HCT116 (cell line): Measurements from ENCODE around the gene IL1R1. TPM values are rescaled to one million over a fixed set of nuclear protein-coding genes. Genes with fewer than 3 reads are reported as not detected.

ENCODE experiments used
- ATAC-seq: fragments of 200-7000 bp; cut with Tn5 transposase; 2 replicates; pipeline ENCODE4 v1.9.1; 2020; ENCODE audit warnings: mild to moderate bottlenecking, moderate library complexity
- BruUV-seq: library from RNA; stranded (reverse); fragments of 400-500 nt; replicated peaks from 2 replicates; lab custom pipeline; 2021; lab: Mats Ljungman, UMichigan
- CTCF ChIA-PET: fragments of 300-600 bp; sonication (Branson Sonifier 250); formaldehyde crosslinking; loops from one replicate; lab custom pipeline; 2021; ENCODE audit warnings: antibody characterized with exemption; lab: Charles Lee
- POLR2A ChIA-PET: fragments of 300-600, 350-600 bp; sonication (Branson Sonifier 250); formaldehyde crosslinking; loops from one replicate; lab custom pipeline; 2021; ENCODE audit warnings: antibody characterized with exemption; lab: Charles Lee
- RAD21 ChIA-PET, 2 experiments: fragments of 300-600 bp; sonication (Branson Sonifier 250); formaldehyde crosslinking; loops; one replicate each; lab custom pipeline; 2023; ENCODE audit warnings: low total read pairs in 2 of 2; ENCODE audit not compliant: uncharacterized antibody in 2 of 2, unreplicated experiment in 2 of 2, low non-redundant PET in 1 of 2; lab: Charles Lee
- DNase-seq: peaks from one replicate; pipeline ENCODE4 v3.0.0-alpha.2; 2010; ENCODE audit warnings: low read depth, low spot score
- H2AFZ ChIP-seq: fragments of 200-600 bp; shearing (Covaris generic), sonication (generic); 2 replicates; pipeline ENCODE4 v1.6.1; 2017; ENCODE audit warnings: low read depth, mixed run types, mixed read lengths, antibody characterized with exemption, low read length; ENCODE audit not compliant: poor library complexity, severe bottlenecking
- H3K27ac ChIP-seq: 2 replicates; pipeline ENCODE4 v1.5.1; 2012; ENCODE audit warnings: low read depth, low read length
- H3K27me3 ChIP-seq: fragments of 200-600 bp; sonication (generic); 2 replicates; pipeline ENCODE4 v1.6.1; 2016; ENCODE audit warnings: mixed run types, low read length, mixed read lengths; ENCODE audit not compliant: insufficient read depth
- H3K36me3 ChIP-seq, 2 experiments: fragments of 200-500 bp in 1 of 2; fragments of 200-600 bp in 1 of 2; sonication (Bioruptor generic) in 1 of 2; sonication (generic) in 1 of 2; 2 replicates each; pipeline versions ENCODE4 v1.5.1 to v1.6.1; 2014 to 2016; ENCODE audit warnings: low read length in 2 of 2, inconsistent platforms in 1 of 2, mixed read lengths in 1 of 2, mixed run types in 1 of 2; ENCODE audit not compliant: insufficient read depth in 2 of 2, control insufficient read depth in 1 of 2
- H3K4me1 ChIP-seq, 2 experiments: fragments of 200-600 bp in 1 of 2; sonication (generic) in 1 of 2; 2 replicates each; pipeline versions ENCODE4 v1.5.1 to v1.6.1; 2012 to 2017; ENCODE audit warnings: low read length in 2 of 2, inconsistent platforms in 1 of 2, mild to moderate bottlenecking in 1 of 2, mixed read lengths in 1 of 2, mixed run types in 1 of 2, moderate library complexity in 1 of 2; ENCODE audit not compliant: insufficient read depth in 2 of 2, control insufficient read depth in 1 of 2
- H3K4me2 ChIP-seq: fragments of 200-600 bp; sonication (generic); 2 replicates; pipeline ENCODE4 v1.6.1; 2017; ENCODE audit warnings: mixed run types, low read length, mixed read lengths
- H3K4me3 ChIP-seq, 2 experiments: fragments of 200-600 bp in 1 of 2; sonication (generic) in 1 of 2; replicated peaks in 1 of 2; 2 replicates each; pipeline ENCODE4 v1.5.1; 2011 to 2016; ENCODE audit warnings: low read length in 2 of 2, control low read depth in 1 of 2, low read depth in 1 of 2, mild to moderate bottlenecking in 1 of 2, mixed read lengths in 1 of 2, mixed run types in 1 of 2
- H3K79me2 ChIP-seq: fragments of 200-600 bp; sonication (generic); 2 replicates; pipeline ENCODE4 v1.6.1; 2017; ENCODE audit warnings: mild to moderate bottlenecking, mixed run types, low read length, moderate library complexity, mixed read lengths; ENCODE audit not compliant: insufficient read depth
- H3K9ac ChIP-seq: fragments of 200-600 bp; sonication (generic); 2 replicates; pipeline ENCODE4 v1.6.1; 2016; ENCODE audit warnings: low read length, mixed read lengths
- H3K9me2 ChIP-seq: fragments of 200-600 bp; sonication (generic), shearing (Covaris generic); 2 replicates; pipeline ENCODE4 v1.6.1; 2017; ENCODE audit warnings: mixed run types, mild to moderate bottlenecking, moderate library complexity; ENCODE audit not compliant: insufficient read depth
- H3K9me3 ChIP-seq, 2 experiments: fragments of 200-500 bp in 1 of 2; fragments of 200-600 bp in 1 of 2; sonication (Bioruptor generic) in 1 of 2; sonication (generic) in 1 of 2; 2 replicates each; pipeline ENCODE4 v1.6.1; 2014 to 2017; ENCODE audit warnings: low read length in 2 of 2, mixed read lengths in 2 of 2, inconsistent platforms in 1 of 2, low read depth in 1 of 2, mild to moderate bottlenecking in 1 of 2, mixed run types in 1 of 2, moderate library complexity in 1 of 2; ENCODE audit not compliant: control insufficient read depth in 1 of 2, insufficient read depth in 1 of 2
- H4K20me1 ChIP-seq: fragments of 200-600 bp; sonication (generic), shearing (Covaris generic); 2 replicates; pipeline ENCODE4 v1.6.1; 2017; ENCODE audit warnings: mixed run types, mild to moderate bottlenecking, moderate library complexity; ENCODE audit not compliant: insufficient read depth
- CEBPB ChIP-seq: IDR thresholded peaks from 2 replicates; pipeline ENCODE4 v1.6.1; 2012; ENCODE audit warnings: low read depth
- EZH2phosphoT487 ChIP-seq: fragments of 200-600 bp; IDR thresholded peaks from 2 replicates; pipeline ENCODE4 v1.6.1; 2018; ENCODE audit warnings: antibody characterized with exemption, borderline replicate concordance
- FOSL1 ChIP-seq: IDR thresholded peaks from 2 replicates; pipeline ENCODE4 v1.6.1; 2012; ENCODE audit warnings: low read depth
- POLR2AphosphoS5 ChIP-seq: IDR thresholded peaks from 2 replicates; pipeline ENCODE4 v1.6.1; 2011; ENCODE audit warnings: mild to moderate bottlenecking, low read depth, low read length, moderate library complexity
- REST ChIP-seq: IDR thresholded peaks from 2 replicates; pipeline ENCODE4 v1.6.1; 2012; ENCODE audit warnings: low read depth
- SIN3A ChIP-seq: IDR thresholded peaks from 2 replicates; pipeline ENCODE4 v1.6.1; 2012; ENCODE audit warnings: low read depth
- SP1 ChIP-seq: IDR thresholded peaks from 2 replicates; pipeline ENCODE4 v1.6.1; 2012; ENCODE audit warnings: low read depth
- intact Hi-C: fragments of 100-400 bp; cut with micrococcal nuclease; formaldehyde crosslinking; loops from 2 replicates; pipeline ENCODE4 v1.10.0; 2022
- total RNA-seq: library from RNA; stranded (reverse); gene quantifications from one replicate; pipeline ENCODE4 v1.2.1, GENCODE V29; 2021; ENCODE audit not compliant: unreplicated experiment
- TF ChIP-seq, protein P1 (sequence below): IDR thresholded peaks from 2 replicates; pipeline ENCODE4 v1.6.1; 2012
- TF ChIP-seq, protein P2 (sequence below): IDR thresholded peaks from 2 replicates; pipeline ENCODE4 v1.6.1; 2011; ENCODE audit warnings: mild to moderate bottlenecking, low read length, moderate library complexity; ENCODE audit not compliant: insufficient replicate concordance; ENCODE audit errors: extremely low read depth

The IL1R1 gene
- total RNA-seq, 1 experiment from 2014 or later = 5.3 TPM

- Histone ChIP-seq H3K79me2 (no peaks in the 10 kb centered on the region), H3K4me1 (no peaks in the 10 kb centered on the region), H3K36me3 (no peaks in the 10 kb centered on the region), H2AFZ (no peak overlapping the region), H3K4me3 (no peak overlapping the region), H4K20me1 (no peaks in the 10 kb centered on the region), H3K27ac (no peak overlapping the region), H3K9me2 (no peaks in the 10 kb centered on the region), H3K27me3 (no peaks in the 10 kb centered on the region), H3K4me2 (no peak overlapping the region), H3K9me3 (no peaks in the 10 kb centered on the region), H3K9ac (no peak overlapping the region)
- TF ChIP-seq, protein P1, sequence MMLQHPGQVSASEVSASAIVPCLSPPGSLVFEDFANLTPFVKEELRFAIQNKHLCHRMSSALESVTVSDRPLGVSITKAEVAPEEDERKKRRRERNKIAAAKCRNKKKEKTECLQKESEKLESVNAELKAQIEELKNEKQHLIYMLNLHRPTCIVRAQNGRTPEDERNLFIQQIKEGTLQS = no peak
- no peak for TF ChIP-seq CEBPB
- TF ChIP-seq REST = no peak
- no peak for TF ChIP-seq POLR2AphosphoS5
- TF ChIP-seq, protein P2, sequence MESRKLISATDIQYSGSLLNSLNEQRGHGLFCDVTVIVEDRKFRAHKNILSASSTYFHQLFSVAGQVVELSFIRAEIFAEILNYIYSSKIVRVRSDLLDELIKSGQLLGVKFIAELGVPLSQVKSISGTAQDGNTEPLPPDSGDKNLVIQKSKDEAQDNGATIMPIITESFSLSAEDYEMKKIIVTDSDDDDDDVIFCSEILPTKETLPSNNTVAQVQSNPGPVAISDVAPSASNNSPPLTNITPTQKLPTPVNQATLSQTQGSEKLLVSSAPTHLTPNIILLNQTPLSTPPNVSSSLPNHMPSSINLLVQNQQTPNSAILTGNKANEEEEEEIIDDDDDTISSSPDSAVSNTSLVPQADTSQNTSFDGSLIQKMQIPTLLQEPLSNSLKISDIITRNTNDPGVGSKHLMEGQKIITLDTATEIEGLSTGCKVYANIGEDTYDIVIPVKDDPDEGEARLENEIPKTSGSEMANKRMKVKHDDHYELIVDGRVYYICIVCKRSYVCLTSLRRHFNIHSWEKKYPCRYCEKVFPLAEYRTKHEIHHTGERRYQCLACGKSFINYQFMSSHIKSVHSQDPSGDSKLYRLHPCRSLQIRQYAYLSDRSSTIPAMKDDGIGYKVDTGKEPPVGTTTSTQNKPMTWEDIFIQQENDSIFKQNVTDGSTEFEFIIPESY = no peak
- TF ChIP-seq EZH2phosphoT487 = no peak
- TF ChIP-seq FOSL1 = no peak
- TF ChIP-seq SP1 = no peak
- TF ChIP-seq SIN3A = no peak
- DNase-seq (no peak), ATAC-seq (no peak)
- RAD21 ChIA-PET = no interaction called here
- CTCF ChIA-PET = no interaction called here
- intact Hi-C loops = no loop called here
- no TSS peak for BruUV-seq
- POLR2A ChIA-PET = no interaction called here
Measured at GRCh38 chr2:102117472-102117858, 25.1 kb upstream of the IL1R1 start.
